Uterus (tissue), 2 donors: Measurements from ENCODE around the gene LYRM4.

Experiments
- CTCF ChIP-seq, 4 experiments: fragments of 200-600 bp in 2 of 4; fragments of 450-650 bp in 2 of 4; sonication (generic) in 2 of 4; IDR thresholded peaks; one replicate each; pipeline ENCODE4 v1.5.1; 2016 to 2019; ENCODE audit warnings: antibody characterized with exemption in 4 of 4, mild to moderate bottlenecking in 2 of 4, moderate library complexity in 1 of 4
- POLR2A ChIP-seq, 2 donors: fragments of 450-650 bp; IDR thresholded peaks; one replicate each; pipeline ENCODE4 v1.6.1; 2016; ENCODE audit warnings: antibody characterized with exemption in 2 of 2, mild to moderate bottlenecking in 1 of 2, moderate library complexity in 1 of 2

- TF ChIP-seq POLR2A (IDR thresholded peaks at IDR 0.05) = no peak
- no peak for TF ChIP-seq CTCF (IDR thresholded peaks at IDR 0.05)
Observed at GRCh38 chr6:5250911-5251310, 9.8 kb downstream of the LYRM4 start.
